ENCODE results near the gene TLCD2.
"Not testable (repeated sequence)": the region's sequence is repeated elsewhere in the genome, so short reads cannot be mapped to it uniquely, and the experiment has no call there.

TLCD2 gene, protein sequence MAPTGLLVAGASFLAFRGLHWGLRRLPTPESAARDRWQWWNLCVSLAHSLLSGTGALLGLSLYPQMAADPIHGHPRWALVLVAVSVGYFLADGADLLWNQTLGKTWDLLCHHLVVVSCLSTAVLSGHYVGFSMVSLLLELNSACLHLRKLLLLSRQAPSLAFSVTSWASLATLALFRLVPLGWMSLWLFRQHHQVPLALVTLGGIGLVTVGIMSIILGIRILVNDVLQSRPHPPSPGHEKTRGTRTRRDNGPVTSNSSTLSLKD

DNA sequence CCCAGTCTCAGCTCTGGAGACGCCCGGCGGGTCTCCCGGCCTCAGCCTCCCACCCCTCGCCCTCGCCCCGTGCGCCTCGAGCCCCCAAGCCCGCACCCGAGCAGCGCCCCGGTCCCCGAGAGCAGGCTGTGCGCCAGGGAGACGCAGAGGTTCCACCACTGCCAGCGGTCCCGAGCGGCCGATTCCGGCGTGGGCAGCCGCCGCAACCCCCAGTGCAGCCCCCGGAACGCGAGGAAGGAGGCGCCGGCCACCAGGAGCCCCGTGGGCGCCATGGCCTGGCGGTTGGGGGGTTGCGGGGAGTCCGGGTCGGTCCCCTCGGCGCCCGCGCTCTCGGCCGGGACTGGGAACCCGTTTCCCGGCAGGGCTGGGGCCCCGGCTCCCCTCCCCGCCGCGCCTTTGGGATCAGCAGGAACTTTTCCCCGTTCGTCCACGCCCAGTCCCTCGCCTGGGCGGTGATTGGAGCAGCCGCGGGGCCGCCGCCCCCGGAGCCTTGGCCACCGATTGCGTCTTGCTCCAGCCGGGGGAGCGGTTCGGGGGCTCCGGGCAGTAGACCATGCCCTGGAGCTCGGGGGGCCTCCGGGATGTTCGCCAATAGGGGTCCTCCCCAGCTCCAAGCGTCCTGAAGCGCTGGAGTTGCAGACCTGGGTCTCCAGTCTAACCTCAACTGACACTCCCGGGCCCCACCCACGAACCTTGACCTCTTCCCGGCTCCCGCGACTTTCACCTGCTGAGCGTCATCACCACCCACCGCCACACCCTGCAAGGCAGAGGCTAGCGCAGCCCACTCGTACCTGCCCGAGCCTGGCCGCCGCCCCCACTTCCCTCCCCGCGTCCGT is at the start of gene TLCD2:
TLCD2 (minus strand) TSS at position 407 of the 836 bp plus-strand sequence; CDS start at position 272, 135 bp downstream.
- DNase-seq, result no peak

DNA sequence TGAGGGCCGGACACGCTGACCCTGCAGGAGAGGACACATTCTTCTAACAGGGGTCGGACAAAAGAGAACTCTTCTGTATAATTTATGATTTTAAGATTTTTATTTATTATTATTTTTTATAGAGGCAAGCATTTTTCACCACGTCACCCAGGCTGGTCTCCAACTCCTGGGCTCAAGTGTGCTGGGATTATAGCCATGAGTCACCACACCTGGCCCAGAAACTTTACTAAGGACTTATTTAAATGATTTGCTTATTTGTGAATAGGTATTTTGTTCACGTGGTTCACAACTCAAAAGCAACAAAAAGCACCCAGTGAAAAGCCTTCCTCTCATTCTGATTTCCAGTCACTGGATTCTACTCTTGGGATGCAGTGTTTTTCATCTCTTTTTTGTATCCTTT is 49.4 kb upstream of the TLCD2 start:
- no peak for DNase-seq

DNA sequence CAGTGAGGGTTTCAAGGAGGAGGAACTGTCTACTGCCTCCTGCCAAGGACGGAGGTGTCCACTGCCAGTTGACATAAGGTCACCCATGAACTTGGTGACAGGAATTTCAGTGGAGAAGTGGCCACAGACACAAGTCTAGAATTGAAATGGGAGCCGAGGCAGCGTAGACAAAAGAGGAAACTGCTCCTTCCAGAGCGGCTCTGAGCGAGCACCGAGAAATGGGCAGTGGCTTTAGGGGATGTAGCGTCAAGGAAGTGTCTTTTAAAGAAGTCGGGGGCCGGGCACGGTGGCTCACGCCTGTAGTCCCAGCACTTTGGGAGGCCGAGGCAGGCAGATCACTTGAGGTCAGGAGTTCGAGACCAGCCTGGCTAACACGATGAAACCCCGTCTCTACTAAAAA is 48.6 kb upstream of the TLCD2 start:
- DNase-seq, result peak; percentile 36

DNA sequence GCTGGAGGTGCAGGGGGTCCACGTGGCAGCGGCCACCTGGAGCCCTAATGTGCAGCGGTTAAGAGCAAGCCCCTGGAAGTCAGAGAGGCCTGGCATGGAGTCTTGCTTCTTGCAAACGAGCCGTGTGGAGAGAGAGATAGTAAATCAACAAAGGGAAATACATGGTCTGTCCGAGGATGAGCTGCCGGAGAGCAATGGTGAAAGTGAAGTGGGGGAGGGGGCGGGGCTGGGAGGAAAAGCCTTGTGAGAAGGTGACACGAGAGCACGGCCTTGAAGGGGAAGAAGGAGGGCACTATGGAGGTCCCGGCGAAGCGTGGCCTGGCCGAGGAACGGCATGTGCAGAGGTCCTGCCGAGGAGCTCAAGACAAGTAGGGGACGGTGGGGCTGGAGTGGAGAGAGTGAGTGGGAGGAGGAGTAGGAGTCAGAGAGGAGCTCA is 45.7 kb upstream of the TLCD2 start:
- DNase-seq, result no peak

DNA sequence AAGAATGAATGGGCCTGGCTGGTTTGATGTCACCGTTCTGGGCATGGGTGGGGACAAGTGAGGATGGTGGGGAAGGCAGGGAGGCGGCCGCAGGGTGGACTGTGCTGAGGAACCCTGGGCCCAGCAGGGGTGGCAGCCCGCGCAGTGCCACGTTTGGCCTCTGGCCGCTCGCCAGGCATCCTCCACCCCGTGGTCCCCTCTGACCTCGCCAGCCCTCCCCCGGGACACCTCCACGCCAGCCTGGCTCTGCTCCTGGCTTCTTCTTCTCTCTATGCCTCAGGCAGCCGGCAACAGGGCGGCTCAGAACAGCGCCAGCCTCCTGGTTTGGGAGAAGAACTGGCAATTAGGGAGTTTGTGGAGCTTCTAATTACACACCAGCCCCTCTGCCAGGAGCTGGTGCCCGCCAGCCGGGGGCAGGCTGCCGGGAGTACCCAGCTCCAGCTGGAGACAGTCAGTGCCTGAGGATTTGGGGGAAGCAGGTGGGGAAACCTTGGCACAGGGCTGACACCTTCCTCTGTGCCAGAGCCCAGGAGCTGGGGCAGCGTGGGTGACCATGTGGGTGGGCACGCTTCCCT is 45.2 kb upstream of the TLCD2 start:
- no peak for DNase-seq

DNA sequence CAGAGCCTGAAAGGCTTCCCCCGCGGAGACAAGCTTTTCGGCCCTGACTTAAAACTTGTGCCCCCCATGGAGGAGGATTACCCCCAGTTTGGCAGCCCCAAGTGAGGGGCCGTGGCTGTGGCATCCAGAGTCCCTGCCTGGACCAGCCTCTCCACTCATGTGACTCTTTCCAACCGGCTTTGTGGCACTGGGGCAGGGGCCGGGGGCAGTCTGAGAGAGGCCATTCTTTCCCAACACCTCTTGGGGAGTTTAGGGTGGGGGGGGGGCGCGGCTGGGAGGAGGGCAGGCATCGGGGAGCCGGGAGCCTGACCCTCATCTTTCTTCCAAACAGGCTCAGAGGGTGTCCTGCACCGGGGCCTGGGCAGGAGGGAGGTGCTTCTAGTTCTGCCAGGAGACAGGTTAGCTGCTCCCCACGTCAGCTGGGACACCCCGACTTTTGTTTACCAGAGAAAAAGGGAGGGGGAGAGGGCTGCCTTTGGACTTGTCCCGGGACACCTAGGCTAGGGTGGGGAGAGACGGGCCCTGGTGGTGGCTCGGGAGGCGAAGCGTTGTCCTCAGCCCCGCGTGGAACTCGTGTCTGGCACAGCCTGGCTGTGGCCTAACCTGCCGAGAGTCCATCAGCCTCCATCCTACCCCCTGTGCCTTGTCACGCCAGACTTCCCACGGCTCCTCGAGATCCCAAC is 44.4 kb upstream of the TLCD2 start:
- no peak for DNase-seq

DNA sequence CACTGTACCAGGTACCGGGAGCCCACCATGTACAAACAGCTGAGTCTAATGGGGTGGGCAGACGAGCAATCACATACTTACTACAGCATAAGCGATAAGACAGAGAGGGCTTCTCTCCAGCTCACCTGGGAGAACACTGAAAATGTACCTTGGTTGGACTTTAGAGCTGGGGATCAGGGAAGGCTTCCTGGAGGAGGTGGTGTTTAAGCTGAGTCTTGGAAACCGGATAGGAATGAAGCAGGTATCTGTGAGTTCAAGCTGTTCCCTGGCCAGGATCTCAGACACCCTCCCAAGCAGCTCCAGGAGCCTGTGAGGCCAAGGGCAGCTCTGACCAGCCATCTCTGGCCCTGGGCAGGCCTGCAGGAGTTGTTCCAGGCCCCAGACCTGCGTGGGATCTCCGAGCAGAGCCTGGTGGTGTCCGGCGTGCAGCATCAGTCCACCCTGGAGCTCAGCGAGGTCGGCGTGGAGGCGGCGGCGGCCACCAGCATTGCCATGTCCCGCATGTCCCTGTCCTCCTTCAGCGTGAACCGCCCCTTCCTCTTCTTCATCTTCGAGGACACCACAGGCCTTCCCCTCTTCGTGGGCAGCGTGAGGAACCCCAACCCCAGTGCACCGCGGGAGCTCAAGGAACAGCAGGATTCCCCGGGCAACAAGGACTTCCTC is 43.7 kb upstream of the TLCD2 start:
- DNase-seq, result no peak

DNA sequence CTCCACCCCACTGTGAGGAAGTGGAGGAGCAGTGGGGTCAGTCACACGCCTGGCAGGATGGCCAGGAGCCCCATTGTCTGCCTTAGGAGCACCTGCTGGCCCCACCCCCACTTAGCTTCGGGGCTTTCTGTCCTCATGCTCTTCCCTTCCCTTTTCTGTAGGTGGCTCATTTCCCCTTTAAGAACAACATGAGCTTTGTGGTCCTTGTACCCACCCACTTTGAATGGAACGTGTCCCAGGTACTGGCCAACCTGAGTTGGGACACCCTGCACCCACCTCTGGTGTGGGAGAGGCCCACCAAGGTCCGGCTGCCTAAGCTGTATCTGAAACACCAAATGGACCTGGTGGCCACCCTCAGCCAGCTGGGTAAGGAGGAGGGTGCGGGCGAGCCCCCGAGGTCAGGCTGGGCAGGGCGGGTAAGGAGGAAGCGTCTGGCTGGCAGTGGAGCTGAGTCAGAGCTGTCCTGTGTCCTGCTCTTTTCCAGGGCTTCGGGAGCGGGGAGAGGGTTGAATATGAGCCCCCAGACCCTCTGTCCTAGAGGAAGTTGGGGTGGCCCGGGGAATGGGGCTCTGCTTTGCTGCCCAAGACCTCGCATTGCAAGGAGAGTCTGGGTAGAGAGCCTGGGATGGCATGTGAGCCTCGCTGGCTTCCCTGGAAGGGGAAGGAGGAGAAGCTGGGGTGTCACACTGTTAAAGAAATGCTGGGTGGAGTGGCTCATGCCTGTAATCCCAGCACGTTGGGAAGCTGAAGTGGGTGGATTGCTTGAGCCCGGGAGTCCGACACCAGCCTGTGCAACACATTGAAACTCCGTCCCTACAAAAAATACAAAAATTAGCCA is 42.5 kb upstream of the TLCD2 start:
- DNase-seq, result peak; percentile 19

DNA sequence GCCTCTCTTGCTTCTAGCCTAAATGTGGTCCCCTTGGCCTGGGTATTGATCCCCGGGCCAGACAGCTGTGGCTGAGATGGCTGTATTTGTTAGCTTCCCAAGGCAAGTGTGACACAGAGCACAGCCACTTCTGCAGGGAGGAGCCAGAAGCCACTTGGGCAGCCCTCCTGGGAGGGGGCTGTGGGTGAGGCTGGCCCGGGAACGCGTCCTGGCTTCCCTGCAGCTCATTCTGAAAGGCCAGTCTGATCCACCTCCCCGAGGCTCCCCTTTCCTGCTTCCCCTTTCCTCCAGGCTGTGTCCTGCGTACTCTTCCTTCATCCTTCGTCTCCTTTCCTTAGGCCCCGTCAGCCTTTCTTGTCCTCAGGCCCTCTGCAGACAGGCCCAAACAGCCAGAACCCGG is 40.5 kb upstream of the TLCD2 start:
- DNase-seq, result no peak

DNA sequence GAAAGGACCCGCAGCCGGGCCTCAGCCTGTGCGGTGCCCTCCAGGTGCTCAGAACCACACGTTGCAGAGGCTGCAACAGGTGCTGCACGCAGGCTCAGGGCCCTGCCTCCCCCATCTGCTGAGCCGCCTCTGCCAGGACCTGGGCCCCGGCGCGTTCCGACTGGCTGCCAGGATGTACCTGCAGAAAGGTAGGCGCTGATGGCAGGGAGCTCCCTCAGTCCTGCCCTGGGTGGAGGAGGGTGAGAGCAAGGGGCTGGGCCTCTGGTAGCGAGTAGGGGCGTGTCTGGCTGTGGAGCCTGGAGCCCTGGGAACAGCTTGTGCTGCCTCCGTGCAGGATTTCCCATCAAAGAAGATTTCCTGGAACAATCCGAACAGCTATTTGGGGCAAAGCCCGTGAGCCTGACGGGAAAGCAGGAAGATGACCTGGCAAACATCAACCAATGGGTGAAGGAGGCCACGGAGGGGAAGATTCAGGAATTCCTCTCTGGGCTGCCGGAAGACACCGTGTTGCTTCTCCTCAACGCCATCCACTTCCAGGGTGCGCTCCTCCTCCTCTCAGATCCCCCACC is 36.9 kb upstream of the TLCD2 start:
- DNase-seq, result no peak

DNA sequence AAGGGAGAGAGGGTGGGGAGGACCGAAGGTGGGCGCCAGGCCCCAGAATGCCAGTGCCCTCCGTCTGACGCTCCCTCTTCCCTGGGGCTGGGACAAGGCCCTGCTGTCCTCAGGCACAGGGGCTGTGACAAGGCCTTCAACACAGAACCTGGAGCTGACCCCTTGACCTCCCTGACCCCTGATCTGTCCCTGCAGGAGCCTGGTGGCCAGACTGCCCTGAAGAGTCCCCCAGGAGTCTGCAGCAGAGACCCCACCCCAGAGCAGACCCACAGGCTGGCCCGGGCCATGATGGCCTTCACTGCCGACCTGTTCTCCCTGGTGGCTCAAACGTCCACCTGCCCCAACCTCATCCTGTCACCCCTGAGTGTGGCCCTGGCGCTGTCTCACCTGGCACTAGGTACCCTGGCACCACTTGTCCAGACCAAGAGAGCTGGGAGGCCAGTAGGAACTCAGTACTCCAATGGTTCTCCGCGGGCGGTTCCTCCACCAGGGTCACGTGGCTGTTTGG is 35.4 kb upstream of the TLCD2 start:
- no peak for DNase-seq

DNA sequence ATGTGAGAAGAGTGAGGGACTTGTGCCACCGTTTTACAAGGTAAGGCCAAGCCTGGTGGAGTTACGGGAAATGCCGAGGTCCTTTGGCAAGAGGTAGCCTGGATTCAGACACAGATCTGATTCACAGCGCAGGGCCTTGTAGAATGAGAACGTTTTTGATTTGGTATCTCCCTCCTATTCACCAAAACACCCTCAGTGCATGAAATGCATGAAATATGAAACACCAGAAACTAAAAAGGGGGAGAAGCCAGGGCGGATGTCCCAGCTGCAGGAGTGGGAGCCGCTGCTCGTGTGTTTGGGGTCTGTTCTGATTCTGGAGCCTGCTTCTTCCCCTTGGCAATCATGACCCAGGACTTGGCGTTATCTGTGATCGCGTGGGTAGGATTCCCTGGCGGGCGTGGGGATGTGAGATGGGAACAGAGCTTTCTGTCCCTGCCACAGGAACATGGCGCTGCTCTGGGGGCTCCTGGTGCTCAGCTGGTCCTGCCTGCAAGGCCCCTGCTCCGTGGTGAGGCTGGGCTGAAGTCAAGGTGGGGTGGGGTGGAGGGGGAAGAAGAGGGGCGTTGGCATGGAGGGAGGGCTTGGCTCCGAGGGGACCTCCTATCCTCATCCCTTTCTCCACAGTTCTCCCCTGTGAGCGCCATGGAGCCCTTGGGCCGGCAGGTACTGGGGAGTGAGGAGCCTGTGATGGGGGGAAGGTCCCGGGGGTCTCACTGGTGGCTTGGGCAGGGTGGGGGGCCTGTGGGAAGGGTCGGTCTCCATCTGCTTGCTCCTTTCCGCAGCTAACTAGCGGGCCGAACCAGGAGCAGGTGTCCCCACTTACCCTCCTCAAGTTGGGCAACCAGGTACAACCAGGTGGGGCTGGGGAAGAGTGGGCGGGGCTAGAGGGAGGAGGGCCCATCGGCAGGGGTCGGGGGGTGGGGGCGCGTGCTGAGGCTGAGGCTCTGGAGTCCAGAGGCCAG is 34.7 kb upstream of the TLCD2 start:
- DNase-seq, result no peak

DNA sequence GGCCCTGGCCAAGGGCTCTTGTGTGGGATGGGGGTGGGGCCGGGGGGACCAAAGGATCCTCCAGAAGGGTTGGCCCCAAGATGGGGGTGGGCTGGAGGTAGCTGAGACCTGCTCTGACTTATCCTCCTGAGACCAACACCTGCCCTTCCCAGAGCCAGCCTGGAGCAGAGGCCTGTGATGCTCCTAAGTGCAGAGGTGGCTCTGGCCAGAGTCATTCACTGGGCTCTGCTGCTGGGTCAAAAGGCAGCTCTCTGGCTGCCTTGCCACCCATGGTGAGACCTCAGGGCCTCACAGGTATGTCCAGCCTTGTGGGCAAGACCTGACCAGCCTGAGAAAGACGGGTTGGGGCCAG is 32.9 kb upstream of the TLCD2 start:
- DNase-seq, result no peak

DNA sequence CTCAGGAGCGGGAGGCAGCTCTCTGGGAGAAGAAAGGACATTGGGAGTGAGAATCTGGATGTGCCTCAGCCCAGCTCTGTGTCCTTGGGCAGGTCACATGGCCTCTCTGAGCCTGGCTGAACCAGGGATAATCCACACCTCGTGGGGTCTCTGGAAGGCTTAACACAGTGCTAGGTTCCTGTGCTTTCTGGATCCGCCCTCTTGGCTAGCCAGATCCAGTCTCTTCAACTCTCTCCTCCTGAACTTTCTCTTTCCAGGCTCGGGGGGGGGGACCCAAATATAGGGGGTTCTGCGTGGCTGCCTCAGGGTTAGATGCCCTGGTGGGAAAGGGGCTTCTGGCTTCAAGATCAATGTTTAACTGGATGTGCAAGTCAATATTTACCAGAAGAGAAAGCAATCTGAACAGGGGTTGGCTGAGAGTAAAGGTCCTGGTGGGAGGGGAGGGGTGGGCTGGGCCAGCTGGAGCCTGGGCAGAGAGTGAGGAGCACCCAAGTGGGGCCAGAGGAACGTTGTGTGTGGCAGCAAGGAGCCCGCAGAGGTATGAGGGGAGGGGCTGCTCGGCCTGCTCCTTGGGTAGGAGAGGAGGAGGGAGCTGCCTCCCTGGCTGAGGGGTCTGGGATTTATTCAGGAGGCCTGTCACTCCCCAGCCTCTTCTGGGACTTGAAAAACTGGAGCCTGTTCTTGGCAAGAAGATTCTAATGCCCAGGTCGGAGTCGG is 32.4 kb upstream of the TLCD2 start, which contains the start of gene SERPINF2:
SERPINF2 (plus strand) TSS at position 501 of the 717 bp plus-strand sequence. CDS start 2,125 bp downstream, outside the sequence.
- DNase-seq, result no peak

DNA sequence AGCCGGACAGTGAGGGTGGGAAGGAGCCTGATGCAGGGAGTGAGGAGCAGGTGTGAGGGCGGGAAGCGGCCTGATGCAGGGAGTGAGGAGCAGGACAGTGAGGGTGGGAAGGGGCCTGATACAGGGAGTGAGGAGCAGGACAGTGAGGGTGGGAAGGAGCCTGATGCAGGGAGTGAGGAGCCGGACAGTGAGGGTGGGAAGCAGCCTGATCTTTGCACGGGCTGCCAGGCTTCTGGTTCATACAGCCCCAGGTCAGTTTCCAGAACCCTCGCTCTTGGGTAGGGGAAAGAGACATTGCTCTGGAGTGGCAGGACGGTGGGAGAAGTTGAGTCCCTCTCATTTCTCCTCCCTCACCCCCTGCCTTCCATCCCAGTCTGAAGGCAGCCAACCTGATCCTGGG is 31.7 kb upstream of the TLCD2 start:
- not testable (repeated sequence) for DNase-seq

DNA sequence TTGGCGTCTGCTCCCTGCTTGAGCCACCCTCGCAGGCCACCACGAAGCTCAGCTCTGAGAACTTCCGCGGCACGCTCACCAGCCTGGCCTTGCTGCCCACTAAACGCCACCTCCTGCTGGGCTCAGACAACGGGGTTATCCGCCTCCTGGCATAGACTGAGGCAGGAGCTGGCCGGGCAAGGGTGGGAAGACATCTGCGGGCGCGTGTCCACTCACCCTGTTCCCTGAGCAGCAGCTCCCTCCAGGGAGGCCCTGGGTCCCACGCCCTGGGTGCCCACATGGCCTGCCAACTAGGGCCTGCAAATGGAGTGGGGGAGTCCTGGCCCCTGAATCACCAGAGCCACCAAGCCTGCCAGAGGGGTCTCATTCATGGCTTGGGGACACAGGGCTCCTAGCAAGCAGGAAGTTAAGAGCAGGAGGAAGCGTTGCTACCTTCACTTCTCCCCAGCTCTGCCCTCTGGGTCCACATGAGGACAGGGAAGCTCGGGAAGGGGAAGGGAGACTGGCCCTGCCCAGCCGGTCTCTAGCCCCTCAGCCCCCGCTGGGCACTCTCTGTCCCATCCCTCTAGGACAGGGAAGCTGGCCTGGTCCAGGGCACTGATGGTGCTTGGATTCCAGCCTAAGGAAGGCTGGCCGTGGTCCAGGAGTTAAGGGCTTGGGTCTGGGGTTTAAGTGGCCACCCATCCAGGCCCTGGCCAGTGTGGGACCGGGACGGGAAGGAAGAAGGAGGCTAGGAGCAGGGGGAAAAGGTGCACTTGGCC is 27.5 kb upstream of the TLCD2 start:
- no peak for DNase-seq

DNA sequence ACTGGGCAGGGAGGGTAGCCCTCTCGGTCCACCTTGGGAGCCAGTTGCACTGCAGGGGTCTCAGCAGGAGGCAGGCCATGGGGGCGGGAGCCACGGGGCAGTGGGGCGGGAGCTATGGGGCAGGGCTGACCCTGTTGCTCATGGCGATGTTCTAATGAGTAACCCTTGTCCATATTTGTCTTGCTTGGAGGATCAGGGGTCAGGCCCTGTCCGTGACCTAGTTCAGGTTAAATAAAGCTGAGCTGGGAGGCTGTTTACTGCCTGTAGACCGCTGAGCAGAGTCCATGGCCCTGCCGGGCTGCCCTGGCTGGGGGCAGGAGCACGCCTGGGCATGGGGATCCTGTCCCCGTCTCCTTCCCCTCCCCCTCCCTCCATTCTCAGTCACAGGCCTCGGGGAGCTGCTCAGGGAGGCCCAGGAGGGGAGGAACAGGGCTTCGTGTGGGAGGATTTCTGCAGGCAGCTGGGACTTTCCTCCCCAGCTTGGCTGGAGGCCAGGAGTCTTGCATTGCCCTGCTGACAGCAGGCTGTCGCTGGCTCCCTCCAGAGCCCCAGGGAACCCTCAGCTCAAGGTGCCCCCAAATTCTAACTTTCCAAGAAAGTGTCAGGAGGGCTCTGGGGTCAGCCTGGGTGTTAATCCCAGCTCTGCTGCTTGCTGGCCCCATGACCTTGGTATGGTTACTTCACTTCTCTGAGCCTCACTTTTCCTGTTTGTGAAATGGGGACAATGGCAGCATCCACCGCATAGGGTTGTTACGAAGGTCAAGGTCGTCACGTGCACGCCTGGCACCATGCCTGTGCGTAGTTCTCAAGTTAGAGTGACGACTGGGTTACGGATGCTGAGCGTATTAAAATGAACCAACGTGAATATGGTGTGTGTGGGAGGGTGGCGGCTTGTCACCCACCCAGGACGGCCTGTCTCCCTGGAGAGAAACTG is 26.4 kb upstream of the TLCD2 start:
- DNase-seq, result peak; percentile 28

Measured in CD4-positive, alpha-beta T cell treated with Interferon gamma for 1 hour (primary cell).